Neural progenitor cell (in vitro differentiated cells): ENCODE data around the gene DRC3.

Experiments
- EZH2 ChIP-seq: fragments of 200-600 bp; sonication (generic); IDR thresholded peaks from 2 replicates; pipeline ENCODE4 v1.6.1; 2017; ENCODE audit warnings: antibody characterized with exemption, mild to moderate bottlenecking, moderate library complexity
- EZH2phosphoT487 ChIP-seq: fragments of 200-600 bp; sonication (generic); IDR thresholded peaks from 2 replicates; pipeline ENCODE4 v1.6.1; 2017; ENCODE audit warnings: antibody characterized with exemption
- TF ChIP-seq, protein P1 (sequence below): fragments of 200-600 bp; sonication (generic); IDR thresholded peaks from 2 replicates; pipeline ENCODE4 v1.5.1; 2017; ENCODE audit warnings: antibody characterized with exemption, mild to moderate bottlenecking

GRCh38 chr17:17944242-17944641, 28.4 kb upstream of the DRC3 start:
- TF ChIP-seq, protein P1, sequence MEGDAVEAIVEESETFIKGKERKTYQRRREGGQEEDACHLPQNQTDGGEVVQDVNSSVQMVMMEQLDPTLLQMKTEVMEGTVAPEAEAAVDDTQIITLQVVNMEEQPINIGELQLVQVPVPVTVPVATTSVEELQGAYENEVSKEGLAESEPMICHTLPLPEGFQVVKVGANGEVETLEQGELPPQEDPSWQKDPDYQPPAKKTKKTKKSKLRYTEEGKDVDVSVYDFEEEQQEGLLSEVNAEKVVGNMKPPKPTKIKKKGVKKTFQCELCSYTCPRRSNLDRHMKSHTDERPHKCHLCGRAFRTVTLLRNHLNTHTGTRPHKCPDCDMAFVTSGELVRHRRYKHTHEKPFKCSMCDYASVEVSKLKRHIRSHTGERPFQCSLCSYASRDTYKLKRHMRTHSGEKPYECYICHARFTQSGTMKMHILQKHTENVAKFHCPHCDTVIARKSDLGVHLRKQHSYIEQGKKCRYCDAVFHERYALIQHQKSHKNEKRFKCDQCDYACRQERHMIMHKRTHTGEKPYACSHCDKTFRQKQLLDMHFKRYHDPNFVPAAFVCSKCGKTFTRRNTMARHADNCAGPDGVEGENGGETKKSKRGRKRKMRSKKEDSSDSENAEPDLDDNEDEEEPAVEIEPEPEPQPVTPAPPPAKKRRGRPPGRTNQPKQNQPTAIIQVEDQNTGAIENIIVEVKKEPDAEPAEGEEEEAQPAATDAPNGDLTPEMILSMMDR: no peak
- TF ChIP-seq EZH2 (no peak), EZH2phosphoT487 (no peak)
